Measurements from ENCODE around the gene KAZALD1. TPM values are rescaled to one million over a fixed set of nuclear protein-coding genes. Genes with fewer than 3 reads are reported as not detected.

KAZALD1 gene
- total and polyA plus RNA-seq, 4 donors: 4.1 to 12.1 (median 7.4) TPM

DNA sequence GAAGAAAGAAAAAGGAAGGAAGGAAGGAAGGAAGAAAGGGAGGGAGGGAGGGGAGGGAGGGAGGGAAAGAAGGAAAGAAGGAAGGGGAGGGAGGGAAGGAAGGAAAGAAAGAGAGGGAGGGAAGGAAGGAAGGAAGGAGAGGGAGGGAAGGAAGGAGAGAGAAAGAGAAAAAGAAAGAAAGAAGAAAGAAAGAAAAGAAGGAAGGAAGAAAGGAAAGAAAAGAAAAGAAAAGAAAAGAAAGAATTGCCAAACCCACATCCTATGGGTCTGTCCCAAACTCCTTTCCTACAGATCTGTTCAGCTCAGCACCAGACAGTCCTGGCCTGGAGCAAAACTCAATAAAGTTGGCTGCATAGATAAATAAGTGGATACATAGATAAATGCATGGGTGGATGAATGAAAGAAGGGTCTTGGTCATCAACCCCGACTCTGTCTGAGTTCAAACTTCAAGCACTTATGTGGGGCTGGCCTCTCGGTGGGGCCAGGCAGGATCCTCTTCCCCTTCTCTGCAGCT is 52.2 kb downstream of the KAZALD1 start:
- DNase-seq (no peak), ATAC-seq (ENCODE audit: insufficient read depth, low FRiP score) (no peak)
- Histone ChIP-seq H3K27ac (ENCODE audit: low read depth in 1 of 2, low read length in 1 of 2) (no peak overlapping the region), H3K27me3 (ENCODE audit: control insufficient read depth in 3 of 3, insufficient read depth in 3 of 3, low read length in 2 of 3) (peaks cover 4 to 38% (median 7%) of the 10 kb centered on the region in 3 donors), H3K4me1 (ENCODE audit: control insufficient read depth in 5 of 5, insufficient read depth in 5 of 5, low read length in 5 of 5) (peaks cover 0 to 7% (median 0%) of the 10 kb centered on the region in 5 donors), H3K4me3 (no peak overlapping the region), H3K9me3 (ENCODE audit: control insufficient read depth in 4 of 4, insufficient read depth in 3 of 4, low read length in 3 of 4) (no peaks in the 10 kb centered on the region), H3K9ac (ENCODE audit: insufficient read depth in 1 of 2, low read length in 2 of 2) (no peak overlapping the region), H3K36me3 (ENCODE audit: control insufficient read depth in 4 of 4, insufficient read depth in 4 of 4, low read length in 4 of 4) (no peaks in the 10 kb centered on the region)
- TF ChIP-seq, protein P1, sequence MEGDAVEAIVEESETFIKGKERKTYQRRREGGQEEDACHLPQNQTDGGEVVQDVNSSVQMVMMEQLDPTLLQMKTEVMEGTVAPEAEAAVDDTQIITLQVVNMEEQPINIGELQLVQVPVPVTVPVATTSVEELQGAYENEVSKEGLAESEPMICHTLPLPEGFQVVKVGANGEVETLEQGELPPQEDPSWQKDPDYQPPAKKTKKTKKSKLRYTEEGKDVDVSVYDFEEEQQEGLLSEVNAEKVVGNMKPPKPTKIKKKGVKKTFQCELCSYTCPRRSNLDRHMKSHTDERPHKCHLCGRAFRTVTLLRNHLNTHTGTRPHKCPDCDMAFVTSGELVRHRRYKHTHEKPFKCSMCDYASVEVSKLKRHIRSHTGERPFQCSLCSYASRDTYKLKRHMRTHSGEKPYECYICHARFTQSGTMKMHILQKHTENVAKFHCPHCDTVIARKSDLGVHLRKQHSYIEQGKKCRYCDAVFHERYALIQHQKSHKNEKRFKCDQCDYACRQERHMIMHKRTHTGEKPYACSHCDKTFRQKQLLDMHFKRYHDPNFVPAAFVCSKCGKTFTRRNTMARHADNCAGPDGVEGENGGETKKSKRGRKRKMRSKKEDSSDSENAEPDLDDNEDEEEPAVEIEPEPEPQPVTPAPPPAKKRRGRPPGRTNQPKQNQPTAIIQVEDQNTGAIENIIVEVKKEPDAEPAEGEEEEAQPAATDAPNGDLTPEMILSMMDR (IDR thresholded peaks at IDR 0.05; ENCODE audit: control extremely low read depth, extremely low read depth): no peak
- 50 to 64% methylated on average over 2 of the region's 2 CpGs for WGBS, 2 donors

DNA sequence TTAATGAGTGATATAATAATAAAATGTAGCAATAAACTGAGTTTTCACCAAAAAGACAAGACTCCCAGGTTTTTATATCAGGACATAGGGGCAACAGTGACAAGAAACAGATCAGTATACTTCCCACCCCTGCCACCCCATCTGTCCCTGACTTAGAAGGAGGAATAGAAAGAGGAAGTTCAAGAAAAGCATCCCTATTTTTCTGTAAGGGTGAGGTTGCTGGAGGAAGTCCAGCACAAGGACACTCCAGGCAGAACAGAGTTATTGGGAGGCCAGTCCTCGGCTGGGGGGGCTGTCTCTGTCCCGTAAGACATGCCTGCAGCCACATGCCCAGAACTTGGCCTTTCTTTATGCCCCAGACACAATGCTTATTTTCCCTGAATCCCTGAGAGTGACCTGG is 52.9 kb downstream of the KAZALD1 start:
- H3K36me3 ChIP-seq (ENCODE audit: control insufficient read depth in 4 of 4, insufficient read depth in 4 of 4, low read length in 4 of 4): no peaks in the 10 kb centered on the region
- DNase-seq: no peak
- no peak overlapping the region for H3K9ac ChIP-seq (ENCODE audit: insufficient read depth in 1 of 2, low read length in 2 of 2)
- H3K4me3 ChIP-seq: no peak overlapping the region
- no peaks in the 10 kb centered on the region for H3K9me3 ChIP-seq (ENCODE audit: control insufficient read depth in 4 of 4, insufficient read depth in 3 of 4, low read length in 3 of 4)
- WGBS, 2 donors: 31 to 32% methylated on average over 2 of the region's 2 CpGs
- TF ChIP-seq, protein P1 (IDR thresholded peaks at IDR 0.05; ENCODE audit: control extremely low read depth, extremely low read depth): no peak
- H3K27ac ChIP-seq (ENCODE audit: low read depth in 1 of 2, low read length in 1 of 2): no peak overlapping the region
- peaks cover 4 to 42% (median 7%) of the 10 kb centered on the region in 3 donors for H3K27me3 ChIP-seq (ENCODE audit: control insufficient read depth in 3 of 3, insufficient read depth in 3 of 3, low read length in 2 of 3)
- peaks cover 0 to 7% (median 0%) of the 10 kb centered on the region in 5 donors for H3K4me1 ChIP-seq (ENCODE audit: control insufficient read depth in 5 of 5, insufficient read depth in 5 of 5, low read length in 5 of 5)
- ATAC-seq (ENCODE audit: insufficient read depth, low FRiP score): no peak

Other genes starting within 250 kb of the KAZALD1 start
- gene SLF2, start 149.0 kb upstream of the KAZALD1 start, total RNA-seq: 10 to 100 TPM; 30.1 to 60.0 TPM
- 10 to 100 TPM in 1 of 2 donors, 1 to 10 TPM in 1; 7.1 to 13.5 TPM for gene SLF2, start 149.0 kb upstream of the KAZALD1 start, polyA plus RNA-seq
- gene SEMA4G, start 92.5 kb upstream of the KAZALD1 start, total RNA-seq: 1 to 10 TPM; 3.0 to 7.4 TPM
- gene SEMA4G, start 92.5 kb upstream of the KAZALD1 start, polyA plus RNA-seq: 1 to 10 TPM; 1.2 to 2.5 TPM
- 10 to 100 TPM; 43.6 to 74.4 TPM for gene MRPL43, start 74.5 kb upstream of the KAZALD1 start, total RNA-seq
- 100 to 1,000 TPM in 1 of 2 donors, 10 to 100 TPM in 1; 94.6 to 105 TPM for gene MRPL43, start 74.5 kb upstream of the KAZALD1 start, polyA plus RNA-seq
- gene TWNK, start 74.4 kb upstream of the KAZALD1 start, total RNA-seq: 1 to 10 TPM; 3.9 to 6.8 TPM
- gene TWNK, start 74.4 kb upstream of the KAZALD1 start, polyA plus RNA-seq: 1 to 10 TPM; 4.4 to 8.3 TPM
- gene LZTS2, start 62.2 kb upstream of the KAZALD1 start, total RNA-seq: 10 to 100 TPM; 53.2 to 58.0 TPM
- gene LZTS2, start 62.2 kb upstream of the KAZALD1 start, polyA plus RNA-seq: 10 to 100 TPM; 44.5 to 76.8 TPM
- gene PDZD7, start 30.9 kb upstream of the KAZALD1 start, total RNA-seq: 1 to 10 TPM in 1 of 2 donors, under 1 TPM in 1; 0.09 to 1.3 TPM
- gene PDZD7, start 30.9 kb upstream of the KAZALD1 start, polyA plus RNA-seq: under 1 TPM; 0.27 to 0.83 TPM
- gene SFXN3, start 30.8 kb upstream of the KAZALD1 start, total RNA-seq: 10 to 100 TPM; 39.0 to 95.8 TPM
- 10 to 100 TPM; 36.4 to 40.2 TPM for gene SFXN3, start 30.8 kb upstream of the KAZALD1 start, polyA plus RNA-seq
- gene TLX1, start 69.3 kb downstream of the KAZALD1 start, total RNA-seq: not detected
- gene TLX1, start 69.3 kb downstream of the KAZALD1 start, polyA plus RNA-seq: not detected
- gene LBX1, start 167.5 kb downstream of the KAZALD1 start, total RNA-seq: under 1 TPM in 1 of 2 donors, not detected in 1; 0.09 TPM
- under 1 TPM; 0.02 to 0.04 TPM for gene LBX1, start 167.5 kb downstream of the KAZALD1 start, polyA plus RNA-seq